Parathyroid adenoma (tissue), 2 donors: Measurements from ENCODE around the gene FAN1.

ENCODE experiments used
- H2AFZ ChIP-seq: fragments of 300-600 bp; sonication (generic); one replicate; pipeline ENCODE4 v1.7.0; 2017; ENCODE audit warnings: antibody characterized with exemption, mild to moderate bottlenecking
- H3K27ac ChIP-seq: fragments of 300-600 bp; sonication (generic); one replicate; pipeline ENCODE4 v1.7.0; 2017
- H3K27me3 ChIP-seq: fragments of 300-600 bp; sonication (generic); one replicate; pipeline ENCODE4 v1.7.0; 2017; ENCODE audit warnings: low read length; ENCODE audit not compliant: control insufficient read depth, insufficient read depth
- H3K36me3 ChIP-seq: fragments of 300-600 bp; sonication (generic); one replicate; pipeline ENCODE4 v1.7.0; 2017; ENCODE audit warnings: low read length; ENCODE audit not compliant: control insufficient read depth, insufficient read depth
- H3K4me1 ChIP-seq: fragments of 300-600 bp; sonication (generic); one replicate; pipeline ENCODE4 v1.7.0; 2017; ENCODE audit warnings: control low read depth
- H3K4me2 ChIP-seq: fragments of 300-600 bp; sonication (generic); one replicate; pipeline ENCODE4 v1.7.0; 2017; ENCODE audit warnings: low read length
- H3K4me3 ChIP-seq: fragments of 300-600 bp; sonication (generic); one replicate; pipeline ENCODE4 v1.7.0; 2017; ENCODE audit warnings: low read depth, low read length
- H3K79me2 ChIP-seq: fragments of 300-600 bp; sonication (generic); one replicate; pipeline ENCODE4 v1.7.0; 2017; ENCODE audit warnings: control low read depth
- H3K9ac ChIP-seq: fragments of 300-600 bp; sonication (generic); one replicate; pipeline ENCODE4 v1.7.0; 2017; ENCODE audit warnings: mild to moderate bottlenecking
- H3K9me3 ChIP-seq: fragments of 300-600 bp; sonication (generic); one replicate; pipeline ENCODE4 v1.7.0; 2017; ENCODE audit warnings: low read length; ENCODE audit not compliant: control insufficient read depth
- CTCF ChIP-seq: fragments of 300-600 bp; sonication (generic); IDR thresholded peaks from one replicate; pipeline ENCODE4 v1.7.0; 2017; ENCODE audit warnings: antibody characterized with exemption, mild to moderate bottlenecking
- donor health status: primary hyperparathyroidism.

The FAN1 gene

DNA sequence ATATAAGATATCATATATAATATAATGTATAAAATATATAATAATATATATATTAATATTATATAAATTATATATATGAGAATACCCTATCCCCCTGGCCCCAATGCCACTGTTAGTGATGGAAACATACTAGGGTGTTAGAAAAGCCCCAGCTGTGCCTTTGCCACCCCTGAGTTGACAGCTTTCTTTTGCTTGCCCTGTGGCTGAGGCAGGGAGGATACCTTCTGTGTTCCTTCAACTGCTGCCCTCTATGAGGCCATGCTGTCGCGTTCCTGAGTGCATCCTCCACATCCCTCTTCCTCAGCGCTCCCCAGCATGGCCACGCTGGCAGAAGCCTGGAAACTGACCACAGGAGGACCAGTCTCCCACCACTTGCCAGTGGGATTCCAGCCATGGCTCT, 26.3 kb downstream of the FAN1 start:
- Histone ChIP-seq H3K79me2 (no peaks in the 10 kb centered on the region), H3K4me2 (no peak overlapping the region), H3K9me3 (no peaks in the 10 kb centered on the region), H3K27ac (no peak overlapping the region), H3K36me3 (no peaks in the 10 kb centered on the region), H3K27me3 (no peaks in the 10 kb centered on the region), H3K4me3 (no peak overlapping the region), H3K4me1 (no peaks in the 10 kb centered on the region), H3K9ac (no peak overlapping the region), H2AFZ (no peak overlapping the region)
- TF ChIP-seq CTCF = no peak

DNA sequence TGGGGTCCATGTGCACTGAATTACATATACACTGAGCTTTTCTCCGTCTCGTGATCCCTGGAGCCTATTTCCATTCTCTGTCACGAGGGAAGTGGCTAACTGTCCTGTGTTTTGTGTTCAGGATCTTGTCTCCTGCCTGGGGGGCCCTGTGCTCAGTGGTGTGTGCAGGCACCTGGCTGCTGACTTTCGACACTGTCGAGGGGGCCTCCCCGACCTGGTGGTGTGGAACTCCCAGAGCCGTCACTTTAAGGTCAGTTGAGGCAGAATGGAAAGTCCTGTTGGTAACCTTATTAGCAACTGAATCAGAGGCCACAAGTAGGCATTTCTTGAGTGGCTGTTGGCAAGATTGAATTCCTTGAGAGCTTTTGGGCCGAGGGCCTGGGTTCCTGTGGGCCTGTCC, 26.7 kb downstream of the FAN1 start:
- H2AFZ ChIP-seq = no peak overlapping the region
- H3K4me1 ChIP-seq = no peaks in the 10 kb centered on the region
- H3K9me3 ChIP-seq = no peaks in the 10 kb centered on the region
- H3K4me2 ChIP-seq = no peak overlapping the region
- no peak overlapping the region for H3K9ac ChIP-seq
- no peak overlapping the region for H3K27ac ChIP-seq
- H3K27me3 ChIP-seq = no peaks in the 10 kb centered on the region
- H3K36me3 ChIP-seq = no peaks in the 10 kb centered on the region
- TF ChIP-seq CTCF = no peak
- H3K4me3 ChIP-seq = no peak overlapping the region
- H3K79me2 ChIP-seq = no peaks in the 10 kb centered on the region

DNA sequence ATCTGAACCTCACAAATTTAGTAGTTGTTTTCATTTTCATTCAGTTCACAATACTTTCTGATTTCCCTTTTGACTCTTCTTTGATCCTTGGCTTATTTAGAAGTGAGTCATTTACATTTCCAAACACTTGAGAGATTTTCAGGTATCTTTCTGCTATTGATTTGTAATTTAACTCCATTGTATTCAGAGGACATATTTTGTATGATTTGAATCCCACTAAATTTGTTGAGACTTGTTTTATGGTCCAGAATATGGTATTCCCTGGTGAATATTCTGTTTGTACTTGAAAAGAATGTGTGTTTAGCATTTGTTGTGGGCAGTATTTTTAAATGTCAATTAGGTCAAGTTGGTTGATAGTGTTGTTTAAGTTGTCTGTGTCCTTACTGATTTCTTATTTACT, 29.6 kb downstream of the FAN1 start:
- no peak overlapping the region for H3K4me2 ChIP-seq
- no peak overlapping the region for H3K27ac ChIP-seq
- H3K36me3 ChIP-seq = no peaks in the 10 kb centered on the region

DNA sequence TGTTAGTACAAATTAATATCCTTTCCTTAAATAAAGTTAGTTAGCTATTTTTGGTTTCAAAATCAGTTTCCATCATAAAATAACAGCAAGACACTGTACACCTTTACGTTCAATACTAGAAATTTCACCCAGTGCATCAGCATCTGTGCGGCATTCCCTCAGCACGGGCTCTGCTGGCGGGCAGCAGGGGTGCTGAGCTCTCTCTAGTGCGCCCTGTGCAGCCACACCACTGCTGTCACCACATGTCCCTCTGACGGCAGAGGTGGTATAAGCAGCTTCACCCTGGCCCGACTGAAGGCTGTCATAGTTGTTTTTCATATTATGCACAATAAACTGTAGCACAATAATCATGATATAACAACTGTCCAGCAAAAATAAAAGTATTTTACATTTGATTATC, 35.4 kb downstream of the FAN1 start:
- Histone ChIP-seq H3K9me3 (no peaks in the 10 kb centered on the region), H2AFZ (no peak overlapping the region), H3K4me3 (no peak overlapping the region), H3K27ac (no peak overlapping the region), H3K4me1 (no peaks in the 10 kb centered on the region), H3K4me2 (no peak overlapping the region), H3K36me3 (no peaks in the 10 kb centered on the region), H3K79me2 (no peaks in the 10 kb centered on the region), H3K27me3 (no peaks in the 10 kb centered on the region), H3K9ac (no peak overlapping the region)
- TF ChIP-seq CTCF = no peak

More for the DNA sequence above, 29.6 kb downstream of the FAN1 start:
- no peak overlapping the region for H3K4me3 ChIP-seq
- H2AFZ ChIP-seq = no peak overlapping the region
- no peaks in the 10 kb centered on the region for H3K9me3 ChIP-seq
- H3K79me2 ChIP-seq = no peaks in the 10 kb centered on the region
- no peak for TF ChIP-seq CTCF
- no peak overlapping the region for H3K9ac ChIP-seq
- no peaks in the 10 kb centered on the region for H3K4me1 ChIP-seq
- no peaks in the 10 kb centered on the region for H3K27me3 ChIP-seq

DNA sequence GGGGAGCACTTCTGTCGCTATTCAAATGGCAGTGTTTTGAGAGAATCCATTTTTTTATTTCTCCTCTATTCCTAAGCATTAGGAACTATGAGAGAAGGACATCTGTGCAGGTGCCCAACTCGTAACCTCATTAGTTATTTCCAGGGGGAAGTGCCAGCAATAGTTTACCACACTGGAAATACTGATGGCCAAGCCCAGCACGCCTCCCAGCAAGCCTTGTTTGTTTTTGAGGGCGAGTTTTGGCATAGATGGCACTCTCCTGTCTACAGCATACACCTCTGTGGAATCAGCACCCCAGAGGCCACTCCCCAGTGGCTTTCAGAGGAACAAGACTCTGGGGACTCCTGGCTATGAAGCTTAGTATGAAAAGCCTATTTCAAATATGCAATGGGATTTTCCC, 36.6 kb downstream of the FAN1 start:
- Histone ChIP-seq H3K4me2 (no peak overlapping the region), H2AFZ (no peak overlapping the region), H3K27ac (no peak overlapping the region), H3K4me1 (no peaks in the 10 kb centered on the region), H3K36me3 (no peaks in the 10 kb centered on the region), H3K9ac (no peak overlapping the region), H3K79me2 (no peaks in the 10 kb centered on the region), H3K4me3 (no peak overlapping the region), H3K27me3 (no peaks in the 10 kb centered on the region), H3K9me3 (no peaks in the 10 kb centered on the region)
- TF ChIP-seq CTCF = no peak
